ENCODE measurements around the gene MAP2K4. TPM values are rescaled to one million over a fixed set of nuclear protein-coding genes. Genes with fewer than 3 reads are reported as not detected.

Gene MAP2K4
- total and polyA plus RNA-seq, 3 experiments from 2014 or later, result 30.3 to 46.2 (median 45.9) TPM

- Histone ChIP-seq H3K27ac (ENCODE audit: low read depth, low read length) (no peak overlapping the region), H3K9me3 (ENCODE audit: low read length) (no peaks in the 10 kb centered on the region), H3K27me3 (ENCODE audit: insufficient read depth, low read length, poor library complexity, severe bottlenecking) (no peaks in the 10 kb centered on the region), H3K4me1 (ENCODE audit: insufficient read depth, low read length) (no peaks in the 10 kb centered on the region), H3K4me3 (ENCODE audit: low read length) (no peak overlapping the region), H3K36me3 (ENCODE audit: insufficient read depth, low read length) (no peaks in the 10 kb centered on the region)
- no peak overlapping the region for H3K4me3 Mint-ChIP-seq
- POLR2A ChIA-PET, result no interaction called here
- H3K9me3 Mint-ChIP-seq, result no peaks in the 10 kb centered on the region
- DNase-seq, result no peak
- H3K36me3 Mint-ChIP-seq, result peaks cover 13 to 57% (median 30%) of the 10 kb centered on the region in 3 donors
- no peaks in the 10 kb centered on the region for H3K27me3 Mint-ChIP-seq
- no peak overlapping the region for H3K27ac Mint-ChIP-seq
- H3K4me1 Mint-ChIP-seq, result peaks cover 9 to 28% (median 13%) of the 10 kb centered on the region in 3 donors
- CTCF ChIA-PET, result no interaction called here
Measured at GRCh38 chr17:12095522-12095921, 74.8 kb downstream of the MAP2K4 start.

- peaks cover 3 to 27% (median 9%) of the 10 kb centered on the region in 3 donors for H3K4me1 Mint-ChIP-seq
- no peak overlapping the region for H3K27ac Mint-ChIP-seq
- POLR2A ChIA-PET, result no interaction called here
Measured at GRCh38 chr17:12097326-12097725, 76.6 kb downstream of the MAP2K4 start.

GRCh38 chr17:12098568-12098967, 77.9 kb downstream of the MAP2K4 start:
- Histone ChIP-seq H3K27me3 (ENCODE audit: insufficient read depth, low read length, poor library complexity, severe bottlenecking) (no peaks in the 10 kb centered on the region), H3K4me1 (ENCODE audit: insufficient read depth, low read length) (no peaks in the 10 kb centered on the region), H3K27ac (ENCODE audit: low read depth, low read length) (no peak overlapping the region), H3K36me3 (ENCODE audit: insufficient read depth, low read length) (no peaks in the 10 kb centered on the region), H3K9me3 (ENCODE audit: low read length) (no peaks in the 10 kb centered on the region), H3K4me3 (ENCODE audit: low read length) (no peak overlapping the region)
- Mint-ChIP-seq H3K27me3 (no peaks in the 10 kb centered on the region), H3K9me3 (no peaks in the 10 kb centered on the region), H3K4me3 (no peak overlapping the region), H3K36me3 (peaks cover 21 to 57% (median 26%) of the 10 kb centered on the region in 3 donors), H3K27ac (peak overlapping the region in 1 of 8 donors; percentile 14), H3K4me1 (peaks cover 0 to 28% (median 11%) of the 10 kb centered on the region in 3 donors)
- CTCF ChIA-PET, result no interaction called here
- DNase-seq, result no peak
- POLR2A ChIA-PET, result no interaction called here

More at GRCh38 chr17:12097326-12097725, 76.6 kb downstream of the MAP2K4 start:
- Histone ChIP-seq H3K27ac (ENCODE audit: low read depth, low read length) (no peak overlapping the region), H3K36me3 (ENCODE audit: insufficient read depth, low read length) (no peaks in the 10 kb centered on the region), H3K4me1 (ENCODE audit: insufficient read depth, low read length) (no peaks in the 10 kb centered on the region), H3K9me3 (ENCODE audit: low read length) (no peaks in the 10 kb centered on the region), H3K27me3 (ENCODE audit: insufficient read depth, low read length, poor library complexity, severe bottlenecking) (no peaks in the 10 kb centered on the region), H3K4me3 (ENCODE audit: low read length) (no peak overlapping the region)
- Mint-ChIP-seq H3K9me3 (no peaks in the 10 kb centered on the region), H3K36me3 (peaks cover 21 to 56% (median 24%) of the 10 kb centered on the region in 3 donors), H3K27me3 (no peaks in the 10 kb centered on the region), H3K4me3 (no peak overlapping the region)
- no peak for DNase-seq
- CTCF ChIA-PET, result no interaction called here

GRCh38 chr17:12099412-12099811, 78.7 kb downstream of the MAP2K4 start:
- CTCF ChIA-PET, result no interaction called here
- Mint-ChIP-seq H3K36me3 (peaks cover 21 to 57% (median 26%) of the 10 kb centered on the region in 3 donors), H3K4me3 (no peak overlapping the region), H3K4me1 (peaks cover under 1 to 34% (median 11%) of the 10 kb centered on the region in 3 donors), H3K27me3 (no peaks in the 10 kb centered on the region), H3K9me3 (no peaks in the 10 kb centered on the region), H3K27ac (no peak overlapping the region)
- Histone ChIP-seq H3K4me1 (ENCODE audit: insufficient read depth, low read length) (no peaks in the 10 kb centered on the region), H3K36me3 (ENCODE audit: insufficient read depth, low read length) (no peaks in the 10 kb centered on the region), H3K27ac (ENCODE audit: low read depth, low read length) (no peak overlapping the region), H3K9me3 (ENCODE audit: low read length) (no peaks in the 10 kb centered on the region), H3K27me3 (ENCODE audit: insufficient read depth, low read length, poor library complexity, severe bottlenecking) (no peaks in the 10 kb centered on the region), H3K4me3 (ENCODE audit: low read length) (no peak overlapping the region)
- DNase-seq, result no peak
- POLR2A ChIA-PET, result no interaction called here

- H3K9me3 Mint-ChIP-seq, result no peaks in the 10 kb centered on the region
- no peak overlapping the region for H3K4me3 ChIP-seq (ENCODE audit: low read length)
- DNase-seq, result no peak
- H3K27me3 ChIP-seq (ENCODE audit: insufficient read depth, low read length, poor library complexity, severe bottlenecking), result no peaks in the 10 kb centered on the region
- H3K4me1 Mint-ChIP-seq, result peaks cover 16 to 46% (median 17%) of the 10 kb centered on the region in 3 donors
- no peak overlapping the region for H3K27ac Mint-ChIP-seq
- no peaks in the 10 kb centered on the region for H3K9me3 ChIP-seq (ENCODE audit: low read length)
- no peak overlapping the region for H3K27ac ChIP-seq (ENCODE audit: low read depth, low read length)
- peaks cover 11 to 41% (median 15%) of the 10 kb centered on the region in 3 donors for H3K36me3 Mint-ChIP-seq
- CTCF ChIA-PET, result no interaction called here
- no peaks in the 10 kb centered on the region for H3K36me3 ChIP-seq (ENCODE audit: insufficient read depth, low read length)
- H3K27me3 Mint-ChIP-seq, result no peaks in the 10 kb centered on the region
- H3K4me1 ChIP-seq (ENCODE audit: insufficient read depth, low read length), result no peaks in the 10 kb centered on the region
- POLR2A ChIA-PET, result no interaction called here
- no peak overlapping the region for H3K4me3 Mint-ChIP-seq
Measured at GRCh38 chr17:12104831-12105230, 84.2 kb downstream of the MAP2K4 start.

- POLR2A ChIA-PET, result no interaction called here
- CTCF ChIA-PET, result no interaction called here
Measured at GRCh38 chr17:12107905-12108304, 87.2 kb downstream of the MAP2K4 start.

GRCh38 chr17:12110906-12111305, 90.2 kb downstream of the MAP2K4 start:
- no peak overlapping the region for H3K4me3 ChIP-seq (ENCODE audit: low read length)
- H3K27ac ChIP-seq (ENCODE audit: low read depth, low read length), result no peak overlapping the region
- Mint-ChIP-seq H3K27ac (peak overlapping the region in 1 of 8 donors; percentile 46), H3K9me3 (no peaks in the 10 kb centered on the region), H3K36me3 (peaks cover 16 to 75% (median 32%) of the 10 kb centered on the region in 3 donors), H3K27me3 (no peaks in the 10 kb centered on the region), H3K4me3 (no peak overlapping the region), H3K4me1 (peaks cover 4 to 10% (median 4%) of the 10 kb centered on the region in 3 donors)
- POLR2A ChIA-PET, result no interaction called here
- no peaks in the 10 kb centered on the region for H3K4me1 ChIP-seq (ENCODE audit: insufficient read depth, low read length)
- no peaks in the 10 kb centered on the region for H3K27me3 ChIP-seq (ENCODE audit: insufficient read depth, low read length, poor library complexity, severe bottlenecking)
- CTCF ChIA-PET, result no interaction called here
- H3K36me3 ChIP-seq (ENCODE audit: insufficient read depth, low read length), result peaks cover 17% of the 10 kb centered on the region
- DNase-seq, result no peak
- H3K9me3 ChIP-seq (ENCODE audit: low read length), result no peaks in the 10 kb centered on the region

More at GRCh38 chr17:12107905-12108304, 87.2 kb downstream of the MAP2K4 start:
- Mint-ChIP-seq H3K36me3 (peaks cover 3 to 52% (median 14%) of the 10 kb centered on the region in 3 donors), H3K27ac (no peak overlapping the region), H3K27me3 (no peaks in the 10 kb centered on the region), H3K4me1 (peaks cover 9 to 33% (median 17%) of the 10 kb centered on the region in 3 donors), H3K9me3 (no peaks in the 10 kb centered on the region), H3K4me3 (no peak overlapping the region)
- Histone ChIP-seq H3K9me3 (ENCODE audit: low read length) (no peaks in the 10 kb centered on the region), H3K4me3 (ENCODE audit: low read length) (no peak overlapping the region), H3K4me1 (ENCODE audit: insufficient read depth, low read length) (no peaks in the 10 kb centered on the region), H3K27me3 (ENCODE audit: insufficient read depth, low read length, poor library complexity, severe bottlenecking) (no peaks in the 10 kb centered on the region), H3K36me3 (ENCODE audit: insufficient read depth, low read length) (peaks cover under 1% of the 10 kb centered on the region), H3K27ac (ENCODE audit: low read depth, low read length) (no peak overlapping the region)
- no peak for DNase-seq

- H3K4me3 Mint-ChIP-seq, result no peak overlapping the region
- H3K27me3 Mint-ChIP-seq, result no peaks in the 10 kb centered on the region
- peaks cover 17% of the 10 kb centered on the region for H3K36me3 ChIP-seq (ENCODE audit: insufficient read depth, low read length)
- H3K27ac ChIP-seq (ENCODE audit: low read depth, low read length), result no peak overlapping the region
- no peak overlapping the region for H3K27ac Mint-ChIP-seq
- DNase-seq, result no peak
- no peaks in the 10 kb centered on the region for H3K9me3 Mint-ChIP-seq
- no peaks in the 10 kb centered on the region for H3K4me1 ChIP-seq (ENCODE audit: insufficient read depth, low read length)
- H3K27me3 ChIP-seq (ENCODE audit: insufficient read depth, low read length, poor library complexity, severe bottlenecking), result no peaks in the 10 kb centered on the region
- H3K9me3 ChIP-seq (ENCODE audit: low read length), result no peaks in the 10 kb centered on the region
- no peak overlapping the region for H3K4me3 ChIP-seq (ENCODE audit: low read length)
- H3K4me1 Mint-ChIP-seq, result peaks cover 0 to 4% (median 0%) of the 10 kb centered on the region in 3 donors
- POLR2A ChIA-PET, result no interaction called here
- H3K36me3 Mint-ChIP-seq, result peaks cover 30 to 82% (median 40%) of the 10 kb centered on the region in 3 donors
- CTCF ChIA-PET, result no interaction called here
Measured at GRCh38 chr17:12113156-12113555, 92.5 kb downstream of the MAP2K4 start.
